ENCODE results near the gene GNG7.

The GNG7 gene

DNA sequence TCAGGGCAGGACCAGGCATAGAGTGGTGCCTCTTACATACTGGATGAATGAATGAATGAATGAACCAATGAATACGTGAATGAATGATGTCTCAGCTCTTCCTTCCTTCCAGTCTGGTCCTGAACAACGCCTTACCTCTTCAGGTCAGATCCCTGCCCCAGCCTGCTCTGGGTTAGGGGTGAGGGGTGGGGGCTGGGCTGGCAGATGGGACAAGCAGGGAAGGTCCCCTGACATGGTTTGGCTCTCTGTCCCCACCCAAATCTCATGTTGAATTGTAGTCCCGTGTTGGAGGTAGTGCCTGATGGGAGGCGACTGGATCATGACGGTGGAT, 9.3 kb upstream of the GNG7 start:
- Histone ChIP-seq H3K36me3 (replicated peaks in 1 of 2; ENCODE audit: control insufficient read depth in 2 of 2, insufficient read depth in 2 of 2, low read length in 2 of 2) (peaks cover 0 to 5% of the 10 kb centered on the region in 2 donors), H2AFZ (ENCODE audit: low read length) (no peak overlapping the region), H3K27me3 (ENCODE audit: control insufficient read depth in 3 of 3, insufficient read depth in 3 of 3, low read depth in 1 of 3, low read length in 3 of 3) (peaks cover 0 to 2% (median 0%) of the 10 kb centered on the region in 3 experiments), H3K4me2 (ENCODE audit: insufficient read depth, low read length, poor library complexity, severe bottlenecking) (peak overlapping the region; percentile 11), H3K14ac (ENCODE audit: low read length) (no peak overlapping the region), H4K91ac (ENCODE audit: low read depth, low read length, poor library complexity) (no peak overlapping the region), H3K4ac (ENCODE audit: low read length) (no peak overlapping the region), H3K27ac (replicated peaks; ENCODE audit: low read length) (no peak overlapping the region), H2BK12ac (ENCODE audit: low read length) (no peak overlapping the region), H3K9ac (ENCODE audit: low read depth, low read length, poor library complexity) (peak overlapping the region; percentile 4), H3K9me3 (replicated peaks in 1 of 2; ENCODE audit: control insufficient read depth in 2 of 2, insufficient read depth in 1 of 2, low read depth in 1 of 2, low read length in 2 of 2) (peaks cover 9 to 10% of the 10 kb centered on the region in 2 donors), H2AK5ac (ENCODE audit: low read depth, low read length) (no peak overlapping the region), H3K23ac (ENCODE audit: low read depth, low read length, poor library complexity) (no peak overlapping the region), H3K4me3 (ENCODE audit: low read length in 2 of 2) (no peak overlapping the region), H4K8ac (ENCODE audit: low read depth, low read length) (no peak overlapping the region), H2BK15ac (ENCODE audit: low read length) (no peak overlapping the region), H3K79me1 (ENCODE audit: low read depth, low read length) (no peaks in the 10 kb centered on the region), H3K18ac (ENCODE audit: low read length) (no peak overlapping the region), H3K4me1 (ENCODE audit: control insufficient read depth in 2 of 2, insufficient read depth in 1 of 2, low read depth in 1 of 2, low read length in 2 of 2) (no peaks in the 10 kb centered on the region), H2BK120ac (ENCODE audit: low read depth, low read length) (no peak overlapping the region), H2BK5ac (ENCODE audit: low read length) (no peak overlapping the region)
- no CpG with 5 or more reads among the region's 5 CpGs for WGBS, 2 donors (ENCODE audit: extremely low coverage in 2 of 2, insufficient read length in 2 of 2, insufficient replicate concordance in 1 of 2)
- DNase-seq (ENCODE audit: low spot score) = no peak

DNA sequence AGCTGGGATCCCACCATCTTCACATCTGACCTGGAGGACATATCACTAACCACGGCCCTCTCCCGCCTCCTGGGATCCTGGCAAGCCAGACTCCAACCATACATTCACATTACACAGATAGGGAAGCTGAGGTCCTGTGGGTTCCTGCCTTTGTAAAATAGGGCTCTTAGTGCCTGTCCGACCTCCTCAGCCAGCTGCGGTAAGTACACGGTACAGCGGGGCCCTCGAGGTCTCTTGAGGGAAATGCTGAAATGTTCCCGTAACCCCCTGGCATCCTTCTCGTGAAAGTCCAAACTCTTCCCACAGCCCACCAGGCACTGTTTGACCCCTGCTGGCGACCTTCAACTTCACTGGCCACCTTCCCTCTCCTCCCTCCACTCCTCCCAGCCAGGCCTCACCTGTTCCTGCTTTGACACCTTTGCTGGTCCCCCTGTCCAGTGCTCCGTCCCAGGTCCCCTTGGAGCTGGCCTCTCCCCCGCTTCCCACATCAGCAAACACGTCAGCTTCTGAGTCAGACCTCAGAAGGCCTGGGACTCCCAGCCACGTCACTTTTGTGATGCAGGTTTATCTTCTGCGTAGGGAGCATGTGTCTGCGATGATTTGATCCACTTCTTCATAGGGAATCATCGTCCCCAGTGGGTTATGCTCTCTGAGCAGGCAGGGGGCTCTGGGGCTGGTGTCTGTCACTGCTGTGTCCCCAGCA, 8.8 kb upstream of the GNG7 start:
- H4K91ac ChIP-seq (ENCODE audit: low read depth, low read length, poor library complexity) = no peak overlapping the region
- H3K4me1 ChIP-seq (ENCODE audit: control insufficient read depth in 2 of 2, insufficient read depth in 1 of 2, low read depth in 1 of 2, low read length in 2 of 2) = no peaks in the 10 kb centered on the region
- no peak overlapping the region for H3K18ac ChIP-seq (ENCODE audit: low read length)
- DNase-seq (ENCODE audit: low spot score) = no peak
- H2BK12ac ChIP-seq (ENCODE audit: low read length) = peak overlapping the region; percentile 10
- H3K9me3 ChIP-seq (replicated peaks in 1 of 2; ENCODE audit: control insufficient read depth in 2 of 2, insufficient read depth in 1 of 2, low read depth in 1 of 2, low read length in 2 of 2) = peaks cover 9 to 10% of the 10 kb centered on the region in 2 donors
- no peak overlapping the region for H3K27ac ChIP-seq (replicated peaks; ENCODE audit: low read length)
- peak overlapping the region; percentile 61 for H2BK120ac ChIP-seq (ENCODE audit: low read depth, low read length)
- H4K8ac ChIP-seq (ENCODE audit: low read depth, low read length) = peak overlapping the region; percentile 65
- H3K79me1 ChIP-seq (ENCODE audit: low read depth, low read length) = no peaks in the 10 kb centered on the region
- no peak overlapping the region for H2AFZ ChIP-seq (ENCODE audit: low read length)
- H2AK5ac ChIP-seq (ENCODE audit: low read depth, low read length) = no peak overlapping the region
- H3K4me2 ChIP-seq (ENCODE audit: insufficient read depth, low read length, poor library complexity, severe bottlenecking) = no peak overlapping the region
- WGBS, 2 donors (ENCODE audit: extremely low coverage in 2 of 2, insufficient read length in 2 of 2, insufficient replicate concordance in 1 of 2) = no CpG with 5 or more reads among the region's 17 CpGs
- no peak overlapping the region for H3K23ac ChIP-seq (ENCODE audit: low read depth, low read length, poor library complexity)
- H3K9ac ChIP-seq (ENCODE audit: low read depth, low read length, poor library complexity) = no peak overlapping the region
- H3K4ac ChIP-seq (ENCODE audit: low read length) = no peak overlapping the region
- H3K14ac ChIP-seq (ENCODE audit: low read length) = peak overlapping the region; percentile 71
- no peak overlapping the region for H2BK5ac ChIP-seq (ENCODE audit: low read length)
- H3K27me3 ChIP-seq (ENCODE audit: control insufficient read depth in 3 of 3, insufficient read depth in 3 of 3, low read depth in 1 of 3, low read length in 3 of 3) = peaks cover 0 to 2% (median 0%) of the 10 kb centered on the region in 3 experiments
- H3K36me3 ChIP-seq (replicated peaks in 1 of 2; ENCODE audit: control insufficient read depth in 2 of 2, insufficient read depth in 2 of 2, low read length in 2 of 2) = peaks cover 0 to 5% of the 10 kb centered on the region in 2 donors
- no peak overlapping the region for H2BK15ac ChIP-seq (ENCODE audit: low read length)
- H3K4me3 ChIP-seq (ENCODE audit: low read length in 2 of 2) = no peak overlapping the region

DNA sequence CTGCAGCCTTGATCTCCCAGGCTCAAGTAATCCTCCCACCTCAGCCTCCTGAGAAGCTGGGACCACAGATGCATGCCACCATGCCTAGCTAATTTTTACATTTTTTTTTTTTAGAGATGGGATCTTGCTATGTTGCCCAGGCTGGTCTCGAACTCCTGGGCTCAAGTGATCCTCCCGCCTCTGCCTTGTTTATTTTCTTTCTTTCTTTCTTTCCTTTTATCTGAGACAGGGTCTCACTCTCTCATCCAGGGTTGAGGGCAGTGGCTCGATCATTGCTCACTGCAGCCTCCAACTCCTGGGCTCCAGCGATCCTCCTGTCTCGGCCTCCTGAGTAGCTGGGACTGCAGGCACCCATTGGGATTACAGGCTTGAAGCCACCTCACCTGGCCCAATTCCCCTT, 3.8 kb upstream of the GNG7 start:
- Histone ChIP-seq H3K27me3 (ENCODE audit: control insufficient read depth in 3 of 3, insufficient read depth in 3 of 3, low read depth in 1 of 3, low read length in 3 of 3) (peaks cover 2 to 9% (median 8%) of the 10 kb centered on the region in 3 experiments), H3K4me1 (ENCODE audit: control insufficient read depth in 2 of 2, insufficient read depth in 1 of 2, low read depth in 1 of 2, low read length in 2 of 2) (peaks cover 4 to 8% of the 10 kb centered on the region in 2 donors), H2AFZ (ENCODE audit: low read length) (no peak overlapping the region), H3K79me1 (ENCODE audit: low read depth, low read length) (no peaks in the 10 kb centered on the region), H2AK5ac (ENCODE audit: low read depth, low read length) (no peak overlapping the region), H3K9me3 (replicated peaks in 1 of 2; ENCODE audit: control insufficient read depth in 2 of 2, insufficient read depth in 1 of 2, low read depth in 1 of 2, low read length in 2 of 2) (no peaks in the 10 kb centered on the region), H3K23ac (ENCODE audit: low read depth, low read length, poor library complexity) (no peak overlapping the region), H3K18ac (ENCODE audit: low read length) (no peak overlapping the region), H3K9ac (ENCODE audit: low read depth, low read length, poor library complexity) (no peak overlapping the region), H2BK15ac (ENCODE audit: low read length) (no peak overlapping the region), H4K8ac (ENCODE audit: low read depth, low read length) (no peak overlapping the region), H3K36me3 (replicated peaks in 1 of 2; ENCODE audit: control insufficient read depth in 2 of 2, insufficient read depth in 2 of 2, low read length in 2 of 2) (no peaks in the 10 kb centered on the region), H2BK12ac (ENCODE audit: low read length) (no peak overlapping the region), H3K4me3 (ENCODE audit: low read length in 2 of 2) (no peak overlapping the region), H4K91ac (ENCODE audit: low read depth, low read length, poor library complexity) (no peak overlapping the region), H3K14ac (ENCODE audit: low read length) (no peak overlapping the region), H3K4ac (ENCODE audit: low read length) (no peak overlapping the region), H2BK5ac (ENCODE audit: low read length) (no peak overlapping the region), H2BK120ac (ENCODE audit: low read depth, low read length) (no peak overlapping the region), H3K27ac (replicated peaks; ENCODE audit: low read length) (no peak overlapping the region), H3K4me2 (ENCODE audit: insufficient read depth, low read length, poor library complexity, severe bottlenecking) (no peak overlapping the region)
- no peak for DNase-seq (ENCODE audit: low spot score)
- no CpG with 5 or more reads among the region's 5 CpGs for WGBS, 2 donors (ENCODE audit: extremely low coverage in 2 of 2, insufficient read length in 2 of 2, insufficient replicate concordance in 1 of 2)

DNA sequence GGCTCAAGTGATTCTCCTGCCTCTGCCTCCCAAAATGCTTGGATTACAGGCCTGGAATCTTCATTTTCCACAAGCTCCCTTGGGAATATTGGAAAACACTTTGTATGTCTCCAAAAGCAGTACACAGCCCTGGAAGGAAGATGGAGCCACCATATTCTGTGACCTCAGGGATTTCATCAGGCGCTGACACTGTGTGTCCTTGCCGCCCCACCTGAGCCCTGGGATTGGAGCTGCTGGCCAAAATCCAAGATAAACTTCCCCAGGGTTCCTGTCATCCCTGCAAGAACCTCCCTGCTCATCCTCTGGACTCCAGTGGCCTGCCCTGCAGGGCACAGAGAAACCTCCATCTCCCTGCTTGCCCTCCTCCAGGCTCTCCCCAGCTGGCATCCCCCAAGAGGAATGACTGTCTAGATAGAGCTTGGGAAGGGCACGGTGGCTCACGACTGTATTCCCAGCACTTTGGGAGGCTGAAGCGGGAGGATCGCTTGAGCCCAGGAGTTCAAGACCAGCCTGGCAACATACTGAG, 1.3 kb upstream of the GNG7 start:
- no peak overlapping the region for H4K8ac ChIP-seq (ENCODE audit: low read depth, low read length)
- H3K9ac ChIP-seq (ENCODE audit: low read depth, low read length, poor library complexity) = no peak overlapping the region
- H3K79me1 ChIP-seq (ENCODE audit: low read depth, low read length) = no peaks in the 10 kb centered on the region
- no peak overlapping the region for H2BK15ac ChIP-seq (ENCODE audit: low read length)
- H3K27ac ChIP-seq (replicated peaks; ENCODE audit: low read length) = no peak overlapping the region
- H4K91ac ChIP-seq (ENCODE audit: low read depth, low read length, poor library complexity) = no peak overlapping the region
- no peak overlapping the region for H3K4me2 ChIP-seq (ENCODE audit: insufficient read depth, low read length, poor library complexity, severe bottlenecking)
- no peak overlapping the region for H2BK120ac ChIP-seq (ENCODE audit: low read depth, low read length)
- H3K14ac ChIP-seq (ENCODE audit: low read length) = no peak overlapping the region
- no peaks in the 10 kb centered on the region for H3K36me3 ChIP-seq (replicated peaks in 1 of 2; ENCODE audit: control insufficient read depth in 2 of 2, insufficient read depth in 2 of 2, low read length in 2 of 2)
- H3K27me3 ChIP-seq (ENCODE audit: control insufficient read depth in 3 of 3, insufficient read depth in 3 of 3, low read depth in 1 of 3, low read length in 3 of 3) = peaks cover 8 to 28% (median 20%) of the 10 kb centered on the region in 3 experiments
- H2BK5ac ChIP-seq (ENCODE audit: low read length) = no peak overlapping the region
- H3K18ac ChIP-seq (ENCODE audit: low read length) = no peak overlapping the region
- H2AK5ac ChIP-seq (ENCODE audit: low read depth, low read length) = no peak overlapping the region
- H2AFZ ChIP-seq (ENCODE audit: low read length) = no peak overlapping the region
- no peak for DNase-seq (ENCODE audit: low spot score)
- no peak overlapping the region for H3K23ac ChIP-seq (ENCODE audit: low read depth, low read length, poor library complexity)
- WGBS, 2 donors (ENCODE audit: extremely low coverage in 2 of 2, insufficient read length in 2 of 2, insufficient replicate concordance in 1 of 2) = no CpG with 5 or more reads among the region's 6 CpGs
- H3K9me3 ChIP-seq (replicated peaks in 1 of 2; ENCODE audit: control insufficient read depth in 2 of 2, insufficient read depth in 1 of 2, low read depth in 1 of 2, low read length in 2 of 2) = no peaks in the 10 kb centered on the region
- no peak overlapping the region for H2BK12ac ChIP-seq (ENCODE audit: low read length)
- no peak overlapping the region for H3K4me3 ChIP-seq (ENCODE audit: low read length in 2 of 2)
- no peak overlapping the region for H3K4ac ChIP-seq (ENCODE audit: low read length)
- peaks cover 5 to 8% of the 10 kb centered on the region in 2 donors for H3K4me1 ChIP-seq (ENCODE audit: control insufficient read depth in 2 of 2, insufficient read depth in 1 of 2, low read depth in 1 of 2, low read length in 2 of 2)

Data from neuronal stem cell (in vitro differentiated cells).